Caco-2 (cell line): ENCODE results near the gene AGAP1. TPM values are rescaled to one million over a fixed set of nuclear protein-coding genes. Genes with fewer than 3 reads are reported as not detected.

Source experiments
- BruUV-seq: library from RNA; stranded (reverse); fragments of 400-500 nt; replicated peaks from 2 replicates; lab custom pipeline; 2021; lab: Mats Ljungman, UMichigan
- CTCF ChIA-PET: fragments of 300-600 bp; sonication (Branson Sonifier 250); formaldehyde crosslinking; loops from one replicate; lab custom pipeline; 2022; ENCODE audit warnings: antibody characterized with exemption; lab: Charles Lee
- POLR2A ChIA-PET: fragments of 300-600 bp; sonication (Branson Sonifier 250); formaldehyde crosslinking; loops from one replicate; lab custom pipeline; 2022; ENCODE audit warnings: antibody characterized with exemption; lab: Charles Lee
- DNase-seq, 2 experiments: peaks; one replicate each; pipeline versions ENCODE4 v3.0.0 to v3.0.0-alpha.2; 2020 to 2022
- H3K27me3 ChIP-seq: replicated peaks from 2 replicates; pipeline ENCODE4 v1.6.0; 2011; ENCODE audit warnings: low read length; ENCODE audit not compliant: control insufficient read depth, insufficient read depth
- H3K36me3 ChIP-seq: 2 replicates; pipeline ENCODE4 v1.5.1; 2011; ENCODE audit warnings: low read length; ENCODE audit not compliant: control insufficient read depth, insufficient read depth
- H3K4me1 ChIP-seq: fragments of 250-450 bp; sonication (Bioruptor Pico); 2 replicates; pipeline ENCODE4 v1.5.1; 2020; ENCODE audit warnings: mild to moderate bottlenecking
- H3K4me3 ChIP-seq: 2 replicates; pipeline ENCODE4 v1.5.1; 2011; ENCODE audit warnings: low read depth, mild to moderate bottlenecking, control low read depth, low read length
- H3K9me3 ChIP-seq: fragments of 250-450 bp; sonication (Bioruptor Pico); 2 replicates; pipeline ENCODE4 v1.5.1; 2020; ENCODE audit warnings: mild to moderate bottlenecking, moderate library complexity
- H3K27ac Mint-ChIP-seq: one replicate; pipeline ENCODE4 v1.8.0; 2022; ENCODE audit warnings: mixed read lengths; ENCODE audit not compliant: unreplicated experiment
- H3K27me3 Mint-ChIP-seq: one replicate; pipeline ENCODE4 v1.8.0; 2022; ENCODE audit warnings: mixed read lengths; ENCODE audit not compliant: insufficient read depth, unreplicated experiment
- H3K36me3 Mint-ChIP-seq: one replicate; pipeline ENCODE4 v1.8.0; 2022; ENCODE audit warnings: mild to moderate bottlenecking, mixed read lengths; ENCODE audit not compliant: insufficient read depth, unreplicated experiment
- H3K4me1 Mint-ChIP-seq: one replicate; pipeline ENCODE4 v1.8.0; 2022; ENCODE audit warnings: low read depth, mixed read lengths; ENCODE audit not compliant: unreplicated experiment
- H3K4me3 Mint-ChIP-seq: one replicate; pipeline ENCODE4 v1.8.0; 2022; ENCODE audit warnings: mild to moderate bottlenecking, moderate library complexity, mixed read lengths; ENCODE audit not compliant: unreplicated experiment
- H3K9me3 Mint-ChIP-seq: one replicate; pipeline ENCODE4 v1.8.0; 2022; ENCODE audit warnings: mixed read lengths; ENCODE audit not compliant: unreplicated experiment
- CTCF ChIP-seq, 2 experiments: fragments of 200-600 bp in 1 of 2; IDR thresholded peaks; 1 replicate in 1 of 2; 2 replicates in 1 of 2; pipeline versions ENCODE4 v1.5.1 to v1.8.0; 2011 to 2022; ENCODE audit warnings: antibody characterized with exemption in 1 of 2, control low read depth in 1 of 2, inconsistent platforms in 1 of 2, low read depth in 1 of 2, low read length in 1 of 2, mild to moderate bottlenecking in 1 of 2, moderate library complexity in 1 of 2; ENCODE audit not compliant: insufficient read depth in 1 of 2, severe bottlenecking in 1 of 2, unreplicated experiment in 1 of 2
- intact Hi-C: fragments of 100-400 bp; cut with micrococcal nuclease; formaldehyde crosslinking; loops from one replicate; pipeline ENCODE4 v1.10.0; 2022; ENCODE audit not compliant: unreplicated experiment
- total RNA-seq: library from RNA; stranded (reverse); gene quantifications from 2 replicates; pipeline ENCODE4 v1.2.3, GENCODE V29; 2022

The AGAP1 gene
- total RNA-seq, 1 experiment from 2014 or later: 41.7 TPM

- Mint-ChIP-seq H3K4me1 (no peaks in the 10 kb centered on the region), H3K27me3 (no peaks in the 10 kb centered on the region), H3K4me3 (no peak overlapping the region), H3K36me3 (peaks cover 5% of the 10 kb centered on the region), H3K9me3 (no peaks in the 10 kb centered on the region), H3K27ac (no peak overlapping the region)
- Histone ChIP-seq H3K4me1 (no peaks in the 10 kb centered on the region), H3K36me3 (no peaks in the 10 kb centered on the region), H3K4me3 (no peak overlapping the region), H3K9me3 (no peaks in the 10 kb centered on the region), H3K27me3 (no peaks in the 10 kb centered on the region)
- DNase-seq: no peak
- no peak for TF ChIP-seq CTCF (IDR thresholded peaks at IDR 0.05; ENCODE audit: insufficient read depth in 1 of 2, low read depth in 1 of 2, low read length in 1 of 2, severe bottlenecking in 1 of 2, unreplicated experiment in 1 of 2)
- POLR2A ChIA-PET: no interaction called here
- no TSS peak for BruUV-seq
- CTCF ChIA-PET: no interaction called here
- intact Hi-C loops: no loop called here
Measured at GRCh38 chr2:236001854-236002253, 508.0 kb downstream of the AGAP1 start.

- Histone ChIP-seq H3K36me3 (no peaks in the 10 kb centered on the region), H3K4me3 (no peak overlapping the region), H3K27me3 (no peaks in the 10 kb centered on the region), H3K9me3 (no peaks in the 10 kb centered on the region), H3K4me1 (no peaks in the 10 kb centered on the region)
- H3K4me3 Mint-ChIP-seq: no peak overlapping the region
- ChIA-PET POLR2A (no interaction called here), CTCF (no interaction called here)
- H3K4me1 Mint-ChIP-seq: no peaks in the 10 kb centered on the region
- H3K27ac Mint-ChIP-seq: no peak overlapping the region
- no TSS peak for BruUV-seq
- intact Hi-C loops: no loop called here
- no peak for DNase-seq
- no peak for TF ChIP-seq CTCF (IDR thresholded peaks at IDR 0.05; ENCODE audit: insufficient read depth in 1 of 2, low read depth in 1 of 2, low read length in 1 of 2, severe bottlenecking in 1 of 2, unreplicated experiment in 1 of 2)
- no peaks in the 10 kb centered on the region for H3K9me3 Mint-ChIP-seq
- H3K36me3 Mint-ChIP-seq: peaks cover 5% of the 10 kb centered on the region
- H3K27me3 Mint-ChIP-seq: no peaks in the 10 kb centered on the region
Measured at GRCh38 chr2:236008006-236008405, 514.2 kb downstream of the AGAP1 start.

GRCh38 chr2:236008857-236009256 lies 515.0 kb downstream of the AGAP1 start:
- no peak overlapping the region for H3K4me3 Mint-ChIP-seq
- Histone ChIP-seq H3K9me3 (no peaks in the 10 kb centered on the region), H3K4me1 (no peaks in the 10 kb centered on the region), H3K27me3 (no peaks in the 10 kb centered on the region), H3K4me3 (no peak overlapping the region), H3K36me3 (no peaks in the 10 kb centered on the region)
- no peak overlapping the region for H3K27ac Mint-ChIP-seq
- no peaks in the 10 kb centered on the region for H3K27me3 Mint-ChIP-seq
- ChIA-PET CTCF (no interaction called here), POLR2A (no interaction called here)
- no peaks in the 10 kb centered on the region for H3K4me1 Mint-ChIP-seq
- TF ChIP-seq CTCF (IDR thresholded peaks at IDR 0.05; ENCODE audit: insufficient read depth in 1 of 2, low read depth in 1 of 2, low read length in 1 of 2, severe bottlenecking in 1 of 2, unreplicated experiment in 1 of 2): no peak
- H3K9me3 Mint-ChIP-seq: no peaks in the 10 kb centered on the region
- intact Hi-C loops: no loop called here
- H3K36me3 Mint-ChIP-seq: peaks cover 5% of the 10 kb centered on the region
- BruUV-seq: no TSS peak
- DNase-seq: no peak
